Activated CD4-positive, alpha-beta T cell treated with anti-CD3 and anti-CD28 coated beads, Interleukin-2, amount 50 U/mL, for 16 hours (primary cell): ENCODE measurements around the gene KCNMA1.

ENCODE experiments used
- DNase-seq: peaks from one replicate; pipeline ENCODE4 v3.0.0-alpha.2; 2020

The KCNMA1 gene

GRCh38 chr10:76899490-76899889 is 738.1 kb downstream of the KCNMA1 start:
- DNase-seq, result no peak

GRCh38 chr10:76892766-76893479 is 744.7 kb downstream of the KCNMA1 start:
- no peak for DNase-seq

GRCh38 chr10:76887223-76888010 is 750.2 kb downstream of the KCNMA1 start:
- DNase-seq, result no peak

DNA sequence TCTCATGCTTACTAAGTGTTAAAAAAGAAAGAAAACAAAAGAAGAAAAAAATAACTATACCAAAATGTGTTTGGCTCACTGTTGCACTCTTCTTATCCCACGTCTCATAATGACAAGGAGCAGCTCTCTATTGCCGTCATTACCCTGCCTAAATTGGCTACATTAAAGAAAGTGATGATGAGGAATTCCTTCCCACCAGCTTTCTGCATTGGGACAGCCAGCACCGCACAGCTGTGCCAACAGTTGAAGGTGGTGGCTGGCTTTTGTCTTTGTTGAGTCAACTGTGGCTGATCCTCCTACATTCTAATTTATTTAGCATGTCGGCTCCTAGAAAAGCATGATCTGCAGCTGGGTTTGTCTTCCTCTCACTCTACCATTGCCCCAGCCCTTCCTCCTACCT is 751.8 kb downstream of the KCNMA1 start:
- DNase-seq, result no peak

- DNase-seq, result no peak
These were observed 752.8 kb downstream of the KCNMA1 start for GRCh38 chr10:76884673-76885275.

GRCh38 chr10:76883596-76883995 is 754.0 kb downstream of the KCNMA1 start:
- no peak for DNase-seq

GRCh38 chr10:76882796-76883195 is 754.8 kb downstream of the KCNMA1 start:
- no peak for DNase-seq

GRCh38 chr10:76882245-76882644 is 755.4 kb downstream of the KCNMA1 start:
- no peak for DNase-seq

- DNase-seq, result no peak
These were observed 756.0 kb downstream of the KCNMA1 start for GRCh38 chr10:76881477-76882220.

GRCh38 chr10:76880931-76881330 is 756.7 kb downstream of the KCNMA1 start:
- DNase-seq, result no peak

GRCh38 chr10:76879116-76879913 is 758.3 kb downstream of the KCNMA1 start:
- DNase-seq, result no peak

GRCh38 chr10:76878514-76878913 is 759.1 kb downstream of the KCNMA1 start:
- DNase-seq, result no peak

DNA sequence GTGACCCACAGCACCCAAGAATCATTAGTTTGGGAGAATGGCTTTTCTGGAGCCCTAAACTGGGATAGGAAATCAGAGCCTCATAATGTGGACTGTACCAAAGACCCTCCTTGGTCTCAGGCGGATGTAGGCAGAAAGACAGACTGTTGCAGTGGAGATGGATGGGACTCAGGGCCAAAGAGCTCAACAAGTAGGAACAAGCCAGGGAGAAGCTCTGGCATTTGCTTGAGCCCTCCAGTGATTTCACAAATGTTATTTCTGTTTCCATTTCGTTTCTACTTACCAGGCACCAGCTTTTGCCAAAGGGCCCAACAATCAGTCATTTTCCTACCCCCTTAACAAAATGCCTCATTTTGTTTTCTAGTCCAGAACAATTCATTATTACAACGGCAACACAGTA is 762.7 kb downstream of the KCNMA1 start:
- no peak for DNase-seq

DNA sequence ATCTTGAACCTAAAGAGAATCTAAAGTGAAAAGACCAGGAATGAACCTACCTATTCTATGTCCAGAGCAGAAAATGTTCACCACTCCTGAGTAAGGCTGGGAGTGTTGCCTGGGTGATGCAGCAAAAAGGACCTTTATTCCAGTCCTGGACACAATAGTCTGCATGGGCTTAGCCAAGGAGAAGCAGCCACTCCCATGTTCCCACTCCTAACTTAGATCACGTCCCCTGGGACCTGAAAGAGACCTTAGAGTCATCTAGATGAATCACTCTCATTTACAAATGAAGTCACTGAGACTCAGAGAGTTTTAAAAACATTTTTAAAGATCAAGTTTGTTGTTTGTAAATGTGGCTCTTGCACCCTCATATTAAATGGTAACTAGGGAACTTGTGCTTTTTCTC is 763.4 kb downstream of the KCNMA1 start:
- DNase-seq, result no peak

- no peak for DNase-seq
These were observed 765.8 kb downstream of the KCNMA1 start for GRCh38 chr10:76871697-76872295.

DNA sequence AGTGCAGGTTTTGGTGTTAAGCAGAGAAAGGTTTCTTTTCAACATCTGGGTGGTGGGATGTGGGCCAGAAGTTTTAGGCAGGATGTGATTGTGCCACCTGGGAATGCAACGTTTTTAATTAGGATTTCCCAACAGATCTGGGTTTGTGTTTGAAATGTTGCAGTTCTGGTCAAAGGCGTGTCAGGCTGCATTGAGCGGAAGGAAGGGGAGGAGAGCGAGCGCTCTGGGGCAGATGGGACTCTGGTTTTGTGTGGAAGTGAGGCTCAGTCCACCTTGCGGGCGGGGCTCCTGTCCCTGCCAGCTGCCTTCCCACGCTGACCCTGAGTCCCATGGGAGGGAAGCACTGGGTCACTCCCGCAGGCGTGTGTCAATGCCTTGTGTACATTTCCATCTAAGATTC is 767.7 kb downstream of the KCNMA1 start:
- no peak for DNase-seq

- DNase-seq, result no peak
These were observed 769.3 kb downstream of the KCNMA1 start for GRCh38 chr10:76868098-76868977.

GRCh38 chr10:76866841-76867586 is 770.6 kb downstream of the KCNMA1 start:
- no peak for DNase-seq

DNA sequence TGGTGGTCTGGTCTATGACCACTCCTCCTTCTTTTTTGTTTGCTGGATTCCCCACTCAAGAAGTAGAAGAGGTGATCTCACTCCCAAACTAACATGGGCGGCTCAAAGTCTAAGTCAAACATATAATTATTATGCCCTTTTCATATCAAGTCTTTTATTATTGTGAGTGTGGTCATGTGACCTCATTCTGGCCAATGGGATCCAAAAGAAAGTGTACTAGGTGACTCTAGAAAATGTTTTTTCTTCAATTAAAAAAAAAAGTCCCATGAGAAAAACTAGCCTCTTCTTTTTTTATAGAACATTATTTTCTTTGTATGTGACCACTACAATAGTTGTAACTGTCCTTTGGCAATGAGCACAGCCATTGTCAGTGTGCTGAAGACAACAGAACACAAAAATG is 772.7 kb downstream of the KCNMA1 start:
- no peak for DNase-seq

GRCh38 chr10:76858721-76859120 is 778.9 kb downstream of the KCNMA1 start:
- DNase-seq, result no peak
